ENCODE data around the gene TMEM135.
A peak's percentile ranks its signal among the peaks of the same experiment; 100 is the strongest.
"Not testable (repeated sequence)": the region's sequence is repeated elsewhere in the genome, so short reads cannot be mapped to it uniquely, and the experiment has no call there.

Gene TMEM135

DNA sequence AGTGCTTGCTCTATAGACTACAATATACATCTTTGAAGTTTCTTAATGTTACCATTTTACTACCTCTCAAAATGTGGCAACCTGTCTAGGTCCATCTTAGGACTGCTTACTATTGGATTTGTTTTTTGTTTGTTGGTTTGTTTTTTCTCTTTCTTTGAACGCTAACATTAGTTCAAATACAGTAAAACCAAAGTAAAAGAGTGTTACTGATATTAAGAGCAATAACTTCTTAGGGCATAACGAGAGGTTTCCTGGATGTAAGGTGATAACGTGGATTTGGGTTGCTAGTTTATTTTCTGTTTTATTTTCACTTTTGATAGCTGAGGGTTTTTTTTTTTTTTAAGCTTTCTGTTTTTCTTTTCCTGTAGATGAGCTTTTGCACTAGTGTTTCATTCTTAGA is 43.6 kb downstream of the TMEM135 start:
- no peak overlapping the region for H3K9ac ChIP-seq (ENCODE audit: insufficient read length, low read depth)
- peaks cover 7% of the 10 kb centered on the region for H3K27me3 ChIP-seq (ENCODE audit: insufficient read depth, insufficient read length)
- TF ChIP-seq YY1 (IDR thresholded peaks at IDR 0.05; ENCODE audit: insufficient read depth, insufficient read length) (no peak), ZNF274 (IDR thresholded peaks at IDR 0.05; ENCODE audit: low read depth, low read length) (no peak), SUZ12 (IDR thresholded peaks at IDR 0.05; ENCODE audit: extremely low read depth, insufficient read depth, insufficient read length) (no peak)
- no peak overlapping the region for H3K4me3 ChIP-seq (ENCODE audit: insufficient read length, low read depth)
- no peaks in the 10 kb centered on the region for H3K4me1 ChIP-seq (ENCODE audit: insufficient read depth, insufficient read length)
- H3K36me3 ChIP-seq (ENCODE audit: insufficient read depth, insufficient read length, low read length): no peaks in the 10 kb centered on the region
- peaks cover 3% of the 10 kb centered on the region; the same call in 1 of the 2 replicates for H3K9me3 ChIP-seq (ENCODE audit: insufficient read depth, low read length)
- no peak for DNase-seq (ENCODE audit: low read depth, low spot score)

GRCh38 chr11:87082590-87082989 is 44.9 kb downstream of the TMEM135 start:
- H3K9me3 ChIP-seq (ENCODE audit: insufficient read depth, low read length): peaks cover 12% of the 10 kb centered on the region
- H3K4me1 ChIP-seq (ENCODE audit: insufficient read depth, insufficient read length): no peaks in the 10 kb centered on the region
- no peak overlapping the region for H3K9ac ChIP-seq (ENCODE audit: insufficient read length, low read depth)
- no peak for DNase-seq (ENCODE audit: low read depth, low spot score)
- no peak overlapping the region for H3K4me3 ChIP-seq (ENCODE audit: insufficient read length, low read depth)
- H3K27me3 ChIP-seq (ENCODE audit: insufficient read depth, insufficient read length): peaks cover 7% of the 10 kb centered on the region
- no peak for TF ChIP-seq ZNF274 (IDR thresholded peaks at IDR 0.05; ENCODE audit: low read depth, low read length)
- TF ChIP-seq SUZ12 (IDR thresholded peaks at IDR 0.05; ENCODE audit: extremely low read depth, insufficient read depth, insufficient read length): no peak
- no peak for TF ChIP-seq YY1 (IDR thresholded peaks at IDR 0.05; ENCODE audit: insufficient read depth, insufficient read length)
- no peaks in the 10 kb centered on the region for H3K36me3 ChIP-seq (ENCODE audit: insufficient read depth, insufficient read length, low read length)

DNA sequence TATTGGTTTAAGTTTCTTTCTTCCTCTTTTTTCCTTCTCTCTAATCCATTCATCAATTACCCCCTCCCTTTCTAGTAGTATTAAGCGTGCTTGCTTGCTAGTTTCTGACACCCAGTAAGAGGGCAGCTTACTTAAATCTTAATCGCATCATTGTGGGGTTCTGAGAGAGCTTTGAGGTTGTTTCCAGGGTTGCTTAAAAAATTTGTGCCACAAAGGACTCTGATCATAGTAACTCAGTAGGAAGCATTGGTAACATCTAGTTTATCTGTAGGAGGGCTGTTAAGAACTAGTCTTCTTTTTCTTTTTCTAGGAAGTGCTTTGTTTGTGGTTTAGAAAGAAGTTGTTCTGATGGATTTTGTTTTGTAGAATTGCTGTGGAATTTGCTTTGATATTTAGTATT is 45.3 kb downstream of the TMEM135 start:
- no peaks in the 10 kb centered on the region for H3K36me3 ChIP-seq (ENCODE audit: insufficient read depth, insufficient read length, low read length)
- no peak overlapping the region for H3K9ac ChIP-seq (ENCODE audit: insufficient read length, low read depth)
- no peak overlapping the region for H3K4me3 ChIP-seq (ENCODE audit: insufficient read length, low read depth)
- DNase-seq (ENCODE audit: low read depth, low spot score): peak; percentile 58
- H3K9me3 ChIP-seq (ENCODE audit: insufficient read depth, low read length): peaks cover 14% of the 10 kb centered on the region
- no peak for TF ChIP-seq YY1 (IDR thresholded peaks at IDR 0.05; ENCODE audit: insufficient read depth, insufficient read length)
- no peak for TF ChIP-seq ZNF274 (IDR thresholded peaks at IDR 0.05; ENCODE audit: low read depth, low read length)
- no peak for TF ChIP-seq SUZ12 (IDR thresholded peaks at IDR 0.05; ENCODE audit: extremely low read depth, insufficient read depth, insufficient read length)
- peaks cover 7% of the 10 kb centered on the region for H3K27me3 ChIP-seq (ENCODE audit: insufficient read depth, insufficient read length)
- H3K4me1 ChIP-seq (ENCODE audit: insufficient read depth, insufficient read length): no peaks in the 10 kb centered on the region

DNA sequence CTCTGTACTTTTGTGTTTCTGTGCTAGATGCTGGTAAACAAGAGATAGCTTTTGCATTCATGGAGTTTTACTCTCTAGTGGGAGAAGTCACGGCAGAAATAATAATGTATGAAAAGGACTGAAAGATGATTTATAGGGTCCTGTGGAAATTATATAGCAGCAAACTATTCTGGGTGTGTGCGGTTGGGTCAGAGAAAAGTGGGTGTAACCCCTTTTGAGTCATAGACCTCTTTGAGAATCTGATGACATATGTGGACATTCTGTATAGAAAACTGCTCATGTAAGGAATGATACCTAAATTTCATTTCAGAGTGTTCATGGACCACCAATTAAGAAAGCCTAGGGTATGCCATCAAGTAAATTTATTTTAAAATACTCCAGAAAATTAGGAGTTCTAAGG is 54.4 kb downstream of the TMEM135 start:
- TF ChIP-seq YY1 (IDR thresholded peaks at IDR 0.05; ENCODE audit: insufficient read depth, insufficient read length) (no peak), ZNF274 (IDR thresholded peaks at IDR 0.05; ENCODE audit: low read depth, low read length) (no peak), SUZ12 (IDR thresholded peaks at IDR 0.05; ENCODE audit: extremely low read depth, insufficient read depth, insufficient read length) (no peak)
- Histone ChIP-seq H3K36me3 (ENCODE audit: insufficient read depth, insufficient read length, low read length) (no peaks in the 10 kb centered on the region), H3K9ac (ENCODE audit: insufficient read length, low read depth) (no peak overlapping the region), H3K4me1 (ENCODE audit: insufficient read depth, insufficient read length) (no peaks in the 10 kb centered on the region), H3K4me3 (ENCODE audit: insufficient read length, low read depth) (no peak overlapping the region), H3K27me3 (ENCODE audit: insufficient read depth, insufficient read length) (no peaks in the 10 kb centered on the region), H3K9me3 (ENCODE audit: insufficient read depth, low read length) (peaks cover 5% of the 10 kb centered on the region; the same call in 1 of the 2 replicates)
- no peak for DNase-seq (ENCODE audit: low read depth, low spot score)

GRCh38 chr11:87092567-87092966 is 54.8 kb downstream of the TMEM135 start:
- Histone ChIP-seq H3K9me3 (ENCODE audit: insufficient read depth, low read length) (peaks cover 5% of the 10 kb centered on the region; the same call in 1 of the 2 replicates), H3K4me1 (ENCODE audit: insufficient read depth, insufficient read length) (no peaks in the 10 kb centered on the region), H3K27me3 (ENCODE audit: insufficient read depth, insufficient read length) (no peaks in the 10 kb centered on the region), H3K4me3 (ENCODE audit: insufficient read length, low read depth) (no peak overlapping the region), H3K9ac (ENCODE audit: insufficient read length, low read depth) (no peak overlapping the region), H3K36me3 (ENCODE audit: insufficient read depth, insufficient read length, low read length) (no peaks in the 10 kb centered on the region)
- TF ChIP-seq ZNF274 (IDR thresholded peaks at IDR 0.05; ENCODE audit: low read depth, low read length) (no peak), YY1 (IDR thresholded peaks at IDR 0.05; ENCODE audit: insufficient read depth, insufficient read length) (no peak), SUZ12 (IDR thresholded peaks at IDR 0.05; ENCODE audit: extremely low read depth, insufficient read depth, insufficient read length) (no peak)
- DNase-seq (ENCODE audit: low read depth, low spot score): no peak

GRCh38 chr11:87097582-87097981 is 59.8 kb downstream of the TMEM135 start:
- Histone ChIP-seq H3K36me3 (ENCODE audit: insufficient read depth, insufficient read length, low read length) (no peaks in the 10 kb centered on the region), H3K4me3 (ENCODE audit: insufficient read length, low read depth) (no peak overlapping the region), H3K4me1 (ENCODE audit: insufficient read depth, insufficient read length) (no peaks in the 10 kb centered on the region), H3K9ac (ENCODE audit: insufficient read length, low read depth) (no peak overlapping the region), H3K9me3 (ENCODE audit: insufficient read depth, low read length) (no peaks in the 10 kb centered on the region), H3K27me3 (ENCODE audit: insufficient read depth, insufficient read length) (no peaks in the 10 kb centered on the region)
- DNase-seq (ENCODE audit: low read depth, low spot score): peak; percentile 35
- no peak for TF ChIP-seq YY1 (IDR thresholded peaks at IDR 0.05; ENCODE audit: insufficient read depth, insufficient read length)
- no peak for TF ChIP-seq SUZ12 (IDR thresholded peaks at IDR 0.05; ENCODE audit: extremely low read depth, insufficient read depth, insufficient read length)
- no peak for TF ChIP-seq ZNF274 (IDR thresholded peaks at IDR 0.05; ENCODE audit: low read depth, low read length)

DNA sequence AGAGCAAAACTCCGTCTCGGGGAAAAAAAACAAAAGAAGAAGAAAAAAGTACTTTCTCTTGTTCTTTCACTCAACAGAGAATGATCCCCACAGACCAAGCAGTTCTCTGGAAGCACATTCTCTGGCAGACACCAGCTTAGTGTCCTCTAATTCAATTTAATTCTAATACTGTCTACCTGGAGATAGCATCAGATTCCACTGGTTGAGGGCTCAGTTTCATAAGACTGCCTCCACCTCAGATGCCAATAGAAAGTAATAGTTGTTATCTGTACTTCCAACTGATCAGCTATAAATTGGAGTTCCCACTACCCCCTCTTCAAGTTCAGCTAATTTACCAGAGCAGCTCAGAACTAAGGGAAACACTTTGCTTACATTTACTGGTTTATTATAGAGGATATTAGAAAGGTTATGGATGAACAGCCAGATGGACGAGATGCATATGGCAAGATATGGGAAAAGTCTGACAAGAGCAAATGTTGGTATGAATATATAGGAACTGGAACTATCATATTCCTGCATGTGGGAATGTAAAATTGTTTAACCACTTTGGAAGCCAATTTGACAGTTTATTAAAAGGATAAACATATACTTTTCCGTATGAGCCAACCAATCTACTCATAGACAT is 64.3 kb downstream of the TMEM135 start:
- Histone ChIP-seq H3K36me3 (ENCODE audit: insufficient read depth, insufficient read length, low read length) (no peaks in the 10 kb centered on the region), H3K4me3 (ENCODE audit: insufficient read length, low read depth) (no peak overlapping the region), H3K9me3 (ENCODE audit: insufficient read depth, low read length) (no peaks in the 10 kb centered on the region), H3K4me1 (ENCODE audit: insufficient read depth, insufficient read length) (no peaks in the 10 kb centered on the region), H3K27me3 (ENCODE audit: insufficient read depth, insufficient read length) (no peaks in the 10 kb centered on the region), H3K9ac (ENCODE audit: insufficient read length, low read depth) (no peak overlapping the region)
- TF ChIP-seq SUZ12 (IDR thresholded peaks at IDR 0.05; ENCODE audit: extremely low read depth, insufficient read depth, insufficient read length) (no peak), YY1 (IDR thresholded peaks at IDR 0.05; ENCODE audit: insufficient read depth, insufficient read length) (no peak), ZNF274 (IDR thresholded peaks at IDR 0.05; ENCODE audit: low read depth, low read length) (no peak)
- DNase-seq (ENCODE audit: low read depth, low spot score): no peak

DNA sequence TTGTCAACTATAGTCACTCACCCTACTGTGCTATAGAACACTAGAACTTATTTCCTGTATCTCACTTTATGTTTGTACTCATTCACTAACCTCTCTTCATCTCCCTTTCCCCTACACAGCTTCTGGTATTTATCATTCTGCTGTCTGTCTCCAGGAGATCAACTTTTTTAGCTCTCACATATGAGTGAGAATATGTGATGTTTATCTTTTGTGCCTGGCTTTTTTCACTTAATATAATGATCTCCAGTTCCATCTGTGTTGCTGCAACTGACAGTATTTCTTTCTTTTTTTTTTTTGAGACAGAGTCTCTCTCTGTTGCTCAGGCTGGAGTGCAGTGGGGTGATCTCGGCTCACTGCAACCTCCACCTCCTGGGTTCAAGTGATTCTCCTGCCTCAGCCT is 68.1 kb downstream of the TMEM135 start:
- not testable (repeated sequence) for H3K9ac ChIP-seq (ENCODE audit: insufficient read length, low read depth)

DNA sequence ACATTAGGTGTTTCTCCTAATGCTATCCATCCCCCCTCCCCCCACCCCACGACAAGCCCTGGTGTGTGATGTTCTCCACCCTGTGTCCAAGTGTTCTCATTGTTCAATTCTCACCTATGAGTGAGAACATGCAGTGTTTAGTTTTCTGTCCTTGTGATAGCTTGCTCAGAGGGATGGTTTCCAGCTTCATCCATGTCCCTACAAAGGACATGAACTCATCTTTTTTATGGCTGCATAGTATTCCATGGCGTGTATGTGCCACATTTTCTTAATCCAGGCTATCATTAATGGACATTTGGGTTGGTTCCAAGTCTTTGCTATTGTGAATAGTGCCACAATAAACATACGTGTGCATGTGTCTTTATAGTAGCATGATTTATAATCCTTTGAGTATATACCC is 69.6 kb downstream of the TMEM135 start:
- H3K9me3 ChIP-seq (ENCODE audit: insufficient read depth, low read length); H3K4me3 ChIP-seq (ENCODE audit: insufficient read length, low read depth); H3K4me1 ChIP-seq (ENCODE audit: insufficient read depth, insufficient read length); DNase-seq (ENCODE audit: low read depth, low spot score); H3K36me3 ChIP-seq (ENCODE audit: insufficient read depth, insufficient read length, low read length); H3K27me3 ChIP-seq (ENCODE audit: insufficient read depth, insufficient read length); H3K9ac ChIP-seq (ENCODE audit: insufficient read length, low read depth): not testable (repeated sequence)

More for the DNA sequence above, 68.1 kb downstream of the TMEM135 start:
- not testable (repeated sequence) for DNase-seq (ENCODE audit: low read depth, low spot score); H3K27me3 ChIP-seq (ENCODE audit: insufficient read depth, insufficient read length); H3K9me3 ChIP-seq (ENCODE audit: insufficient read depth, low read length); H3K4me1 ChIP-seq (ENCODE audit: insufficient read depth, insufficient read length); H3K36me3 ChIP-seq (ENCODE audit: insufficient read depth, insufficient read length, low read length); H3K4me3 ChIP-seq (ENCODE audit: insufficient read length, low read depth)

Data from NT2/D1 (cell line).